Spleen (tissue), 11 donors: ENCODE measurements around the gene CLEC4M. TPM values are rescaled to one million over a fixed set of nuclear protein-coding genes. Genes with fewer than 3 reads are reported as not detected.

Experiments used
- DNase-seq: peaks from one replicate; pipeline ENCODE4 v3.0.0-alpha.2; 2020
- H3K27ac ChIP-seq, 8 donors: fragments of 200-600 bp; sonication (generic) in 7 of 8; 1 replicate in 4 of 8; 2 replicates in 4 of 8; pipeline versions ENCODE4 v1.5.0 to v1.8.0; 2016 to 2021; ENCODE audit warnings: inconsistent platforms in 4 of 8, mild to moderate bottlenecking in 4 of 8, moderate library complexity in 1 of 8
- H3K27me3 ChIP-seq, 7 donors: fragments of 200-600 bp; sonication (generic) in 6 of 7; replicated peaks in 1 of 7; 1 replicate in 4 of 7; 2 replicates in 3 of 7; pipeline versions ENCODE4 v1.5.0 to v1.8.0; 2016 to 2021; ENCODE audit warnings: inconsistent platforms in 3 of 7, mild to moderate bottlenecking in 1 of 7
- H3K36me3 ChIP-seq, 6 donors: fragments of 200-600 bp; sonication (generic) in 5 of 6; 1 replicate in 4 of 6; 2 replicates in 2 of 6; pipeline versions ENCODE4 v1.5.0 to v1.8.0; 2016 to 2021; ENCODE audit warnings: inconsistent platforms in 2 of 6
- H3K4me1 ChIP-seq, 6 donors: fragments of 200-600 bp; sonication (generic) in 5 of 6; 1 replicate in 3 of 6; 2 replicates in 3 of 6; pipeline versions ENCODE4 v1.5.0 to v1.8.0; 2016 to 2021; ENCODE audit warnings: inconsistent platforms in 3 of 6
- H3K4me3 ChIP-seq, 8 donors: fragments of 200-600 bp; sonication (generic) in 7 of 8; 1 replicate in 4 of 8; 2 replicates in 4 of 8; pipeline versions ENCODE4 v1.5.0 to v1.8.0; 2016 to 2021; ENCODE audit warnings: inconsistent platforms in 4 of 8, mild to moderate bottlenecking in 4 of 8, moderate library complexity in 2 of 8
- H3K9me3 ChIP-seq, 8 donors: fragments of 200-600 bp; sonication (generic) in 7 of 8; 1 replicate in 4 of 8; 2 replicates in 4 of 8; pipeline versions ENCODE4 v1.5.0 to v1.8.0; 2016 to 2021; ENCODE audit warnings: inconsistent platforms in 4 of 8
- CTCF ChIP-seq, 11 experiments: fragments of 200-600 bp in 7 of 11; fragments of 450-650 bp in 4 of 11; sonication (generic) in 4 of 11; IDR thresholded peaks in 8 of 11; conservative IDR thresholded peaks in 3 of 11; 1 replicate in 7 of 11; 2 replicates in 4 of 11; pipeline versions ENCODE4 v1.4.0 to v1.8.0; 2016 to 2021; ENCODE audit warnings: antibody characterized with exemption in 11 of 11, inconsistent platforms in 4 of 11, mild to moderate bottlenecking in 1 of 11
- POLR2A ChIP-seq, 3 donors: fragments of 450-650 bp; IDR thresholded peaks; one replicate each; pipeline ENCODE4 v1.5.1; 2017; ENCODE audit warnings: antibody characterized with exemption in 3 of 3, mild to moderate bottlenecking in 1 of 3
- POLR2AphosphoS5 ChIP-seq, 3 donors: sonication (generic); formaldehyde crosslinking; IDR thresholded peaks; one replicate each; pipeline ENCODE4 v1.5.1; 2017; ENCODE audit warnings: antibody characterized with exemption in 3 of 3
- WGBS, 5 donors: extraction: QIAGEN DNeasy Blood & Tissue Kit in 3 of 5; methylation state at CpG; one replicate each; pipeline versions ENCODE4 v1.1.5 to v1.1.7; 2013 to 2018; 5-methylcytosine and 5-hydroxymethylcytosine counted together
- intact Hi-C: fragments of 100-400 bp; cut with DNase I; formaldehyde crosslinking; loops from one replicate; pipeline ENCODE4 v1.15.0; 2023; ENCODE audit warnings: low total_unique reads
- polyA plus RNA-seq, 3 donors: library from polyadenylated mRNA; stranded (reverse); fragments of 200-250 nt; gene quantifications; one replicate each; pipeline ENCODE4 v1.2.1, GENCODE V29; 2013
- total RNA-seq, 7 donors: library from RNA; depleted of rRNA in 3 of 7; stranded (reverse); fragments of >200 nt in 3 of 7; fragmentation: NEBNext Ultra II Directional in 4 of 7; extraction: Animal tissue kit (Norgen Biotek cat#: 25700) in 4 of 7; gene quantifications; one replicate each; pipeline versions ENCODE4 v1.1.0 to v1.2.1, GENCODE V29; 2016 to 2021
- donor health status: healthy with polysubstance abuse.
- donor health status: DM: no; HTN: no; CAD: no; lungs with moderate emphysema.
- donor health status: DM: no; HTN: no; CAD: no.
- donor health status: Bipolar disorder and iron deficiency.
- donor health status: healthy.
- donor health status: DM: no; HTN: no; CAD: no.
- donor health status: DM: yes; HTN: yes; CAD: no.

CLEC4M gene
- total and polyA plus RNA-seq, 10 donors: 0.12 to 3.3 (median 0.57) TPM; not detected in 6

- Histone ChIP-seq H3K27me3 (peaks cover 0 to 10% (median 0%) of the 10 kb centered on the region in 7 donors), H3K4me1 (peaks cover 0 to 27% (median 12%) of the 10 kb centered on the region in 6 donors), H3K27ac (no peak overlapping the region), H3K4me3 (no peak overlapping the region), H3K36me3 (no peaks in the 10 kb centered on the region), H3K9me3 (no peaks in the 10 kb centered on the region)
- no peak for DNase-seq
- 84 to 95% (median 90%) methylated on average over 9 of the region's 9 CpGs for WGBS, 5 donors
- intact Hi-C loops: no loop called here
- TF ChIP-seq POLR2AphosphoS5 (IDR thresholded peaks at IDR 0.05) (no peak), POLR2A (IDR thresholded peaks at IDR 0.05) (no peak), CTCF (IDR thresholded peaks at IDR 0.05 in 8 of 11, conservative IDR thresholded peaks at IDR 0.05 in 3 of 11) (no peak)
Measured at GRCh38 chr19:7775761-7776160, 12.7 kb downstream of the CLEC4M start.

- H3K9me3 ChIP-seq: no peaks in the 10 kb centered on the region
- DNase-seq: no peak
- peaks cover 0 to 23% (median 0%) of the 10 kb centered on the region in 7 donors for H3K27me3 ChIP-seq
- no peaks in the 10 kb centered on the region for H3K36me3 ChIP-seq
- intact Hi-C loops: no loop called here
- H3K4me3 ChIP-seq: no peak overlapping the region
- no peak for TF ChIP-seq CTCF (IDR thresholded peaks at IDR 0.05 in 8 of 11, conservative IDR thresholded peaks at IDR 0.05 in 3 of 11)
- no peak for TF ChIP-seq POLR2AphosphoS5 (IDR thresholded peaks at IDR 0.05)
- TF ChIP-seq POLR2A (IDR thresholded peaks at IDR 0.05): no peak
- WGBS, 5 donors: 43 to 59% (median 50%) methylated on average over 5 of the region's 5 CpGs
- H3K27ac ChIP-seq: no peak overlapping the region
- peaks cover 0 to 16% (median 5%) of the 10 kb centered on the region in 6 donors for H3K4me1 ChIP-seq
Measured at GRCh38 chr19:7778081-7778480, 15.0 kb downstream of the CLEC4M start.

- Histone ChIP-seq H3K27me3 (peaks cover 0 to 35% (median 0%) of the 10 kb centered on the region in 7 donors), H3K4me3 (no peak overlapping the region), H3K9me3 (peaks cover 0 to 3% (median 1%) of the 10 kb centered on the region in 8 donors), H3K4me1 (peaks cover 0 to 17% (median 6%) of the 10 kb centered on the region in 6 donors), H3K36me3 (no peaks in the 10 kb centered on the region), H3K27ac (no peak overlapping the region)
- intact Hi-C loops: no loop called here
- DNase-seq: no peak
- WGBS, 5 donors: 74 to 86% (median 82%) methylated on average over 26 of the region's 26 CpGs
- TF ChIP-seq POLR2AphosphoS5 (IDR thresholded peaks at IDR 0.05) (no peak), CTCF (IDR thresholded peaks at IDR 0.05 in 8 of 11, conservative IDR thresholded peaks at IDR 0.05 in 3 of 11) (no peak), POLR2A (IDR thresholded peaks at IDR 0.05) (no peak)
Measured at GRCh38 chr19:7779631-7780486, 16.8 kb downstream of the CLEC4M start.

GRCh38 chr19:7781157-7781556 lies 18.1 kb downstream of the CLEC4M start:
- H3K9me3 ChIP-seq: peaks cover 0 to 11% (median 4%) of the 10 kb centered on the region in 8 donors
- intact Hi-C loops: no loop called here
- no peak for TF ChIP-seq CTCF (IDR thresholded peaks at IDR 0.05 in 8 of 11, conservative IDR thresholded peaks at IDR 0.05 in 3 of 11)
- TF ChIP-seq POLR2A (IDR thresholded peaks at IDR 0.05): no peak
- no peak for TF ChIP-seq POLR2AphosphoS5 (IDR thresholded peaks at IDR 0.05)
- H3K4me1 ChIP-seq: peaks cover 0 to 17% (median 6%) of the 10 kb centered on the region in 6 donors
- WGBS, 5 donors: 66 to 79% (median 70%) methylated on average over 12 of the region's 12 CpGs
- H3K4me3 ChIP-seq: no peak overlapping the region
- H3K27ac ChIP-seq: no peak overlapping the region
- DNase-seq: peak; percentile 9
- no peaks in the 10 kb centered on the region for H3K36me3 ChIP-seq
- H3K27me3 ChIP-seq: peaks cover 0 to 39% (median 0%) of the 10 kb centered on the region in 7 donors
